ENCODE results near the gene DPF3. TPM values are rescaled to one million over a fixed set of nuclear protein-coding genes. Genes with fewer than 3 reads are reported as not detected.
A peak's percentile ranks its signal among the peaks of the same experiment; 100 is the strongest.
"Not testable (repeated sequence)": the region's sequence is repeated elsewhere in the genome, so short reads cannot be mapped to it uniquely, and the experiment has no call there.

DPF3 gene
- total RNA-seq, 4 donors from 2014 or later: 16.7 to 27.8 (median 20.3) TPM

DNA sequence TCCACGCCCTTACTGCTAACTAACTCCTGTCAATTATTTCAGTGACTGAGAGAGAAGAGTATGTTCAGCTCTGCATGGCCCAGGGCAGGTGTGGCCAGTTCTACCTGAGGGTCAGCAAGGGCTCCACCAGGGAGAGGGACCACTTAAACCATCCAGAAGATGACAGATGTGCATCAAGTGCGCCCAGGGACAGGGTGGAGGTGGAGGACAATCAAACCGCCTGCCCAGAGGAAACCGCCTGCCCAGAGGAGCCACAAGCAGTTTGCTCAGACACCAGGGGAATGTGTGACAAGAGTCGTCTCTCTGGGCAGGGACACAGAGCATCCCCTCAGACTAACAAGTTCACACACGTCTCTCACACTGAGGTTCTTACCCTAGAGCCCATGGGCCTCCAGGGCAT is 14.5 kb downstream of the DPF3 start:
- Histone ChIP-seq H3K4me3 (no peak overlapping the region), H3K9me3 (no peaks in the 10 kb centered on the region), H3K4me1 (peaks cover 26 to 65% of the 10 kb centered on the region in 2 donors), H3K36me3 (no peaks in the 10 kb centered on the region), H3K27ac (peak overlapping the region in 1 of 4 donors; percentile 4), H3K27me3 (no peaks in the 10 kb centered on the region)
- TF ChIP-seq CTCF (IDR thresholded peaks at IDR 0.05 in 4 of 5, conservative IDR thresholded peaks at IDR 0.05 in 1 of 5) (no peak), POLR2A (IDR thresholded peaks at IDR 0.05) (no peak)
- in situ Hi-C loops (cut with MboI; ENCODE audit: low sequenced_read_pairs in 4 of 4): no loop called here
- ATAC-seq (no peak), DNase-seq (no peak)
- intact Hi-C loops (cut with DNase I; ENCODE audit: low total_unique reads): no loop called here

GRCh38 chr14:72878746-72879145 is 15.2 kb downstream of the DPF3 start:
- TF ChIP-seq CTCF (IDR thresholded peaks at IDR 0.05 in 4 of 5, conservative IDR thresholded peaks at IDR 0.05 in 1 of 5): no peak
- DNase-seq: no peak
- no peaks in the 10 kb centered on the region for H3K9me3 ChIP-seq
- no peaks in the 10 kb centered on the region for H3K27me3 ChIP-seq
- ATAC-seq: no peak
- peaks cover 27 to 58% of the 10 kb centered on the region in 2 donors for H3K4me1 ChIP-seq
- no peaks in the 10 kb centered on the region for H3K36me3 ChIP-seq
- no peak overlapping the region for H3K4me3 ChIP-seq
- in situ Hi-C loops (cut with MboI; ENCODE audit: low sequenced_read_pairs in 4 of 4): no loop called here
- intact Hi-C loops (cut with DNase I; ENCODE audit: low total_unique reads): no loop called here
- H3K27ac ChIP-seq: peak overlapping the region in 1 of 4 donors; percentile 22

- Histone ChIP-seq H3K9me3 (no peaks in the 10 kb centered on the region), H3K4me1 (peaks cover 32 to 46% of the 10 kb centered on the region in 2 donors), H3K4me3 (no peak overlapping the region), H3K36me3 (no peaks in the 10 kb centered on the region), H3K27ac (peak overlapping the region in 1 of 4 donors; percentile 43), H3K27me3 (no peaks in the 10 kb centered on the region)
- ATAC-seq: peak in 1 of 2 donors; percentile 33
- intact Hi-C loops (cut with DNase I; ENCODE audit: low total_unique reads): no loop called here
- TF ChIP-seq CTCF (IDR thresholded peaks at IDR 0.05 in 4 of 5, conservative IDR thresholded peaks at IDR 0.05 in 1 of 5) (no peak), POLR2A (IDR thresholded peaks at IDR 0.05) (no peak)
- in situ Hi-C loops (cut with MboI; ENCODE audit: low sequenced_read_pairs in 4 of 4): no loop called here
- DNase-seq: no peak
These were observed 17.2 kb downstream of the DPF3 start for GRCh38 chr14:72876710-72877063.

- no peaks in the 10 kb centered on the region for H3K36me3 ChIP-seq
- H3K4me1 ChIP-seq: peaks cover 37 to 48% of the 10 kb centered on the region in 2 donors
- intact Hi-C loops (cut with DNase I; ENCODE audit: low total_unique reads): no loop called here
- peak overlapping the region in 1 of 4 donors; percentile 43 for H3K27ac ChIP-seq
- no peaks in the 10 kb centered on the region for H3K27me3 ChIP-seq
- in situ Hi-C loops (cut with MboI; ENCODE audit: low sequenced_read_pairs in 4 of 4): no loop called here
- ATAC-seq (no peak), DNase-seq (no peak)
- TF ChIP-seq CTCF (IDR thresholded peaks at IDR 0.05 in 4 of 5, conservative IDR thresholded peaks at IDR 0.05 in 1 of 5) (no peak), POLR2A (IDR thresholded peaks at IDR 0.05) (no peak)
- no peak overlapping the region for H3K4me3 ChIP-seq
- no peaks in the 10 kb centered on the region for H3K9me3 ChIP-seq
These were observed 17.7 kb downstream of the DPF3 start for GRCh38 chr14:72876005-72876709.

DNA sequence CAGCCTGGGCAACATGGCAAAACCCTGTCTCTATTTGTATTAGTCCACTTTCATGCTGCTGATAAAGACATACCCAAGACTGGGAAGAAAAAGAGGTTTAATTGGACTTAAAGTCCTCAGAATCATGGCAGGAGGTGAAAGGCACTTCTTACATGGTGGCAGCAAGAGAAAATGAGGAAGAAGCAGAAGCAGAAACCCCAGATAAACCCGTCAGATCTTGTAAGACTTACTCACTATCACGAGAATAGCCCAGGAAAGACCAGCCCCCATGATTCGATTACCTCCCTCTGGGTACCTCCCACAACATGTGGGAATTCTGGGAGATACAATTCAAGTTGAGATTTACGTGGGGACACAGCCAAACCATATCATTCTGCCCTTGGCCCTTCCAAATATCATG is 23.0 kb downstream of the DPF3 start:
- DNase-seq; intact Hi-C loops (cut with DNase I; ENCODE audit: low total_unique reads); in situ Hi-C loops (cut with MboI; ENCODE audit: low sequenced_read_pairs in 4 of 4); H3K9me3 ChIP-seq; H3K4me3 ChIP-seq; H3K27me3 ChIP-seq; H3K36me3 ChIP-seq: not testable (repeated sequence)
- peak in 1 of 2 donors; percentile 51 for ATAC-seq
- Histone ChIP-seq H3K27ac (peak overlapping the region; percentile 38 to 67 (median 61)), H3K4me1 (peaks cover 34 to 41% of the 10 kb centered on the region in 2 donors)

Data from gastrocnemius medialis (tissue), 4 donors.